GM12872 (cell line): Measurements from ENCODE around the gene P2RY14.

Experiments
- CTCF ChIP-seq: IDR thresholded peaks from 3 replicates; pipeline ENCODE4 v1.5.1; 2011; ENCODE audit warnings: low read depth, mild to moderate bottlenecking, low read length, moderate library complexity; ENCODE audit not compliant: insufficient read depth

The P2RY14 gene

GRCh38 chr3:151301787-151302186, 23.4 kb upstream of the P2RY14 start:
- TF ChIP-seq CTCF = no peak

DNA sequence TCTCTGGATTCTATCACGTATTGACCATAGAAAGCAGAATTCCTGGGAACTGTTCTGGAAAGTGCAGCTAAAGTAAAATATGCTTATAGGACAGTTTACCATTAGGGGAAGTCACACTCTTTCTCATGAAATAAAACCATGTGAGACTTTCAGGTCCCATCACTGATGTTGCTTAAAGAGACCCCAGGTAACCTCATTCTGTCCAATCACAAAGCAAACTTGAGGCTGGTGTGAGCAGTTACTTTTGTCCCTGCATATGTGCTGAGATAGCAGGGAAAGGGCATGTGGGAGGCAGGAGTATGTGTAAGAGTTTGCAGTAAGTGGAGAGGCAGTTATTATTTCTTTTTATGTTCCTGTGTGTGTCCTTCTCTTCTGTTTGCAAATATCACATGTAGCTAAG, 22.2 kb upstream of the P2RY14 start:
- no peak for TF ChIP-seq CTCF

- no peak for TF ChIP-seq CTCF
These were observed 20.7 kb upstream of the P2RY14 start for GRCh38 chr3:151299006-151299405.

- no peak for TF ChIP-seq CTCF
These were observed 19.1 kb upstream of the P2RY14 start for GRCh38 chr3:151297429-151297828.

GRCh38 chr3:151296226-151296625, 17.9 kb upstream of the P2RY14 start:
- TF ChIP-seq CTCF = no peak

GRCh38 chr3:151293127-151293526, 14.8 kb upstream of the P2RY14 start:
- no peak for TF ChIP-seq CTCF

DNA sequence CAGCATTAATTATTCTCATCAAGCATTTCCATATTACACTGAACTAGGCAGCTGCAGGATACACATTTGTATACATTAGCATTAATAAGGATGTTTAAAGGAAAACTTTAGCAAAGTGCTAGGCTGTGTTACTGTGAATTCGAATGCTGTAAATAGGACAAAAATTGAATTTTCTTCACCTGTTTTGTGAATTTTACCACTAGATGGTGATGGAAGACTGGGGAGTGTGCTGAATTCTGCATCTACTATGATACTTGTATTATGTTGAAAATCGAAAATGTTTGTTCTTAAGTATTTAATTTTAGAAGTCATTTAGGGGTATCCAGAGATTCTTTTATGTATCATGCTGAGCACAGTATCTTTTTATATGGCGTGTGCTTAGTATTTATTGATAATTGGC, 12.3 kb upstream of the P2RY14 start:
- TF ChIP-seq CTCF = peak; percentile 36; the same call in 1 of the 3 replicates

- TF ChIP-seq CTCF = no peak
These were observed 11.1 kb upstream of the P2RY14 start for GRCh38 chr3:151289445-151289844.
